Omental fat pad (tissue), 4 donors: ENCODE results near the gene SCN9A. TPM values are rescaled to one million over a fixed set of nuclear protein-coding genes. Genes with fewer than 3 reads are reported as not detected.

Experiments used
- ATAC-seq: fragments of 150-250 bp; one replicate; pipeline ENCODE4 v1.9.1; 2016; ENCODE audit warnings: mild to moderate bottlenecking, moderate library complexity; ENCODE audit not compliant: low FRiP score
- DNase-seq: peaks from one replicate; pipeline ENCODE4 v3.0.0-alpha.2; 2019; ENCODE audit warnings: low spot score
- CTCF ChIP-seq, 3 donors: fragments of 450-650 bp; IDR thresholded peaks; one replicate each; pipeline ENCODE4 v1.5.1; 2016 to 2017; ENCODE audit warnings: antibody characterized with exemption in 3 of 3, mild to moderate bottlenecking in 3 of 3, moderate library complexity in 2 of 3
- total RNA-seq, 4 donors: library from RNA; depleted of rRNA; stranded (reverse); fragments of >200 nt; gene quantifications; one replicate each; pipeline ENCODE4 v1.1.0, GENCODE V29; 2016

The SCN9A gene
- total RNA-seq, 4 donors from 2014 or later: 6.0 to 13.9 (median 7.1) TPM

GRCh38 chr2:166393008-166393407 lies 17.3 kb upstream of the SCN9A start:
- no peak for TF ChIP-seq CTCF (IDR thresholded peaks at IDR 0.05)
- no peak for DNase-seq
- no peak for ATAC-seq

- ATAC-seq (no peak), DNase-seq (no peak)
- TF ChIP-seq CTCF (IDR thresholded peaks at IDR 0.05): no peak
Measured at GRCh38 chr2:166388481-166389070, 12.8 kb upstream of the SCN9A start.

- TF ChIP-seq CTCF (IDR thresholded peaks at IDR 0.05): no peak
- ATAC-seq (no peak), DNase-seq (no peak)
Measured at GRCh38 chr2:166385313-166385712, 9.6 kb upstream of the SCN9A start.

GRCh38 chr2:166384774-166385173 lies 9.0 kb upstream of the SCN9A start:
- ATAC-seq: no peak
- TF ChIP-seq CTCF (IDR thresholded peaks at IDR 0.05): no peak
- DNase-seq: no peak

GRCh38 chr2:166382448-166382847 lies 6.7 kb upstream of the SCN9A start:
- DNase-seq: no peak
- no peak for TF ChIP-seq CTCF (IDR thresholded peaks at IDR 0.05)
- no peak for ATAC-seq

- no peak for TF ChIP-seq CTCF (IDR thresholded peaks at IDR 0.05)
- DNase-seq (no peak), ATAC-seq (no peak)
Measured at GRCh38 chr2:166380615-166381014, 4.9 kb upstream of the SCN9A start.

- no peak for DNase-seq
- ATAC-seq: no peak
- no peak for TF ChIP-seq CTCF (IDR thresholded peaks at IDR 0.05)
Measured at GRCh38 chr2:166376873-166377272, 1.1 kb upstream of the SCN9A start.
